ENCODE results near the gene PCIF1. TPM values are rescaled to one million over a fixed set of nuclear protein-coding genes. Genes with fewer than 3 reads are reported as not detected.

The PCIF1 gene
- total RNA-seq, 1 donor = 12.7 TPM

- TF ChIP-seq, protein P1, sequence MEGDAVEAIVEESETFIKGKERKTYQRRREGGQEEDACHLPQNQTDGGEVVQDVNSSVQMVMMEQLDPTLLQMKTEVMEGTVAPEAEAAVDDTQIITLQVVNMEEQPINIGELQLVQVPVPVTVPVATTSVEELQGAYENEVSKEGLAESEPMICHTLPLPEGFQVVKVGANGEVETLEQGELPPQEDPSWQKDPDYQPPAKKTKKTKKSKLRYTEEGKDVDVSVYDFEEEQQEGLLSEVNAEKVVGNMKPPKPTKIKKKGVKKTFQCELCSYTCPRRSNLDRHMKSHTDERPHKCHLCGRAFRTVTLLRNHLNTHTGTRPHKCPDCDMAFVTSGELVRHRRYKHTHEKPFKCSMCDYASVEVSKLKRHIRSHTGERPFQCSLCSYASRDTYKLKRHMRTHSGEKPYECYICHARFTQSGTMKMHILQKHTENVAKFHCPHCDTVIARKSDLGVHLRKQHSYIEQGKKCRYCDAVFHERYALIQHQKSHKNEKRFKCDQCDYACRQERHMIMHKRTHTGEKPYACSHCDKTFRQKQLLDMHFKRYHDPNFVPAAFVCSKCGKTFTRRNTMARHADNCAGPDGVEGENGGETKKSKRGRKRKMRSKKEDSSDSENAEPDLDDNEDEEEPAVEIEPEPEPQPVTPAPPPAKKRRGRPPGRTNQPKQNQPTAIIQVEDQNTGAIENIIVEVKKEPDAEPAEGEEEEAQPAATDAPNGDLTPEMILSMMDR (IDR thresholded peaks at IDR 0.05; ENCODE audit: extremely low read depth, low read depth, low read length) = no peak
These were observed 30.9 kb downstream of the PCIF1 start for GRCh38 chr20:45965169-45966002.

GRCh38 chr20:45967551-45968080 is 33.1 kb downstream of the PCIF1 start:
- no peak overlapping the region for H2AFZ ChIP-seq (ENCODE audit: low read length)
- H3K79me2 ChIP-seq (ENCODE audit: insufficient read depth, low read length) = peaks cover 38% of the 10 kb centered on the region
- peaks cover 31% of the 10 kb centered on the region for H3K4me1 ChIP-seq (ENCODE audit: insufficient read depth, low read length)
- TF ChIP-seq, protein P1 (IDR thresholded peaks at IDR 0.05; ENCODE audit: extremely low read depth, low read depth, low read length) = no peak
- peak overlapping the region; percentile 100 for H3K27ac ChIP-seq (ENCODE audit: low read depth, low read length)
- no peaks in the 10 kb centered on the region for H3K27me3 ChIP-seq (ENCODE audit: insufficient read depth, low read length)
- no peak overlapping the region for H3K4me2 ChIP-seq (ENCODE audit: insufficient read depth, low read length)
- no peak for DNase-seq (ENCODE audit: insufficient read length, low spot score, missing footprints)
- peaks cover 52% of the 10 kb centered on the region for H3K36me3 ChIP-seq (ENCODE audit: insufficient read depth, low read length)
- no peaks in the 10 kb centered on the region for H3K9me3 ChIP-seq (ENCODE audit: low read depth, low read length)
- peaks cover 33% of the 10 kb centered on the region for H4K20me1 ChIP-seq (ENCODE audit: insufficient read depth, low read length)
- no peak overlapping the region for H3K4me3 ChIP-seq (ENCODE audit: insufficient read depth, low read length)

More at GRCh38 chr20:45965169-45966002, 30.9 kb downstream of the PCIF1 start:
- no peaks in the 10 kb centered on the region for H3K27me3 ChIP-seq (ENCODE audit: insufficient read depth, low read length)
- H3K4me3 ChIP-seq (ENCODE audit: insufficient read depth, low read length) = no peak overlapping the region
- H3K79me2 ChIP-seq (ENCODE audit: insufficient read depth, low read length) = peaks cover 26% of the 10 kb centered on the region
- peaks cover 34% of the 10 kb centered on the region for H4K20me1 ChIP-seq (ENCODE audit: insufficient read depth, low read length)
- H3K4me2 ChIP-seq (ENCODE audit: insufficient read depth, low read length) = no peak overlapping the region
- peaks cover 75% of the 10 kb centered on the region for H3K36me3 ChIP-seq (ENCODE audit: insufficient read depth, low read length)
- H2AFZ ChIP-seq (ENCODE audit: low read length) = no peak overlapping the region
- no peaks in the 10 kb centered on the region for H3K9me3 ChIP-seq (ENCODE audit: low read depth, low read length)
- peaks cover 23% of the 10 kb centered on the region for H3K4me1 ChIP-seq (ENCODE audit: insufficient read depth, low read length)
- DNase-seq (ENCODE audit: insufficient read length, low spot score, missing footprints) = peak; percentile 69
- H3K27ac ChIP-seq (ENCODE audit: low read depth, low read length) = no peak overlapping the region

- Histone ChIP-seq H3K4me2 (ENCODE audit: insufficient read depth, low read length) (no peak overlapping the region), H3K27me3 (ENCODE audit: insufficient read depth, low read length) (no peaks in the 10 kb centered on the region), H4K20me1 (ENCODE audit: insufficient read depth, low read length) (peaks cover 33% of the 10 kb centered on the region), H2AFZ (ENCODE audit: low read length) (no peak overlapping the region), H3K79me2 (ENCODE audit: insufficient read depth, low read length) (peaks cover 38% of the 10 kb centered on the region), H3K4me1 (ENCODE audit: insufficient read depth, low read length) (peaks cover 35% of the 10 kb centered on the region), H3K27ac (ENCODE audit: low read depth, low read length) (peak overlapping the region; percentile 100), H3K4me3 (ENCODE audit: insufficient read depth, low read length) (no peak overlapping the region), H3K9me3 (ENCODE audit: low read depth, low read length) (no peaks in the 10 kb centered on the region), H3K36me3 (ENCODE audit: insufficient read depth, low read length) (peaks cover 49% of the 10 kb centered on the region)
- peak; percentile 79 for DNase-seq (ENCODE audit: insufficient read length, low spot score, missing footprints)
- TF ChIP-seq, protein P1 (IDR thresholded peaks at IDR 0.05; ENCODE audit: extremely low read depth, low read depth, low read length) = no peak
These were observed 33.7 kb downstream of the PCIF1 start for GRCh38 chr20:45968081-45968671.
